Left ventricle myocardium superior (tissue), 1 donor: Measurements from ENCODE around the gene NOBOX. TPM values are rescaled to one million over a fixed set of nuclear protein-coding genes. Genes with fewer than 3 reads are reported as not detected.
"Not testable (repeated sequence)": the region's sequence is repeated elsewhere in the genome, so short reads cannot be mapped to it uniquely, and the experiment has no call there.

ENCODE experiments used
- ATAC-seq: fragments of 200-7000 bp; cut with Tn5 transposase; one replicate; pipeline ENCODE4 v1.9.1; 2020; ENCODE audit warnings: mild to moderate bottlenecking, moderate library complexity
- DNase-seq: peaks from one replicate; pipeline ENCODE4 v3.0.0-alpha.2; 2020
- intact Hi-C: fragments of 100-400 bp; cut with micrococcal nuclease; formaldehyde crosslinking; loops from one replicate; pipeline ENCODE4 v1.11.0; 2022
- total RNA-seq: library from RNA; stranded (reverse); fragmentation: NEBNext Ultra II Directional; extraction: Animal tissue kit (Norgen Biotek cat#: 25700); gene quantifications from one replicate; pipeline ENCODE4 v1.2.1, GENCODE V29; 2021
- donor health status: DM: no; HTN: yes; CAD: no; lungs with severe emphysema.

The NOBOX gene
- total RNA-seq, 1 donor from 2014 or later, result not detected

DNA sequence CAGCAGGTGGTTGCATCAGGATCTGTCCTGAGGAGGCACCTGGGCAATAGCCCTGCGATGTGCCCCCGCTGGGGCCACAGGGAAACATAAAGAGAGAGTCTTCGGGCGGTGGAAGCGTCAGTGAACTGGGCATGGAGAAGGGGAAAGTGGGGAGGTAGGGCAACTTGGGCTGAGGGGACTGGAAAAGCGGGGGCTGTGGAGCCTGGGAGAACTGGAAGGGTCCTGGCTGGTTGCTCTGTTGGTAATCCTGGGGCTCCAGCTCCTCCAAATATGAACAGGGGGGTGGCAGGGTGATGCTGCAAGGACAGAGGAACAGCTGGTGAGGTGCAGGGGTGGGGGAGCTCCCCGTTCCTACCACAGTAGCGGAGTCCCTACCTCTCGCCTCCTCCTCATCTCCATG, 5.2 kb downstream of the NOBOX start:
- no peak for ATAC-seq
- DNase-seq, result no peak
- intact Hi-C loops, result no loop called here

- no peak for DNase-seq
- no peak for ATAC-seq
- intact Hi-C loops, result no loop called here
Measured at GRCh38 chr7:144397086-144397485, 6.4 kb downstream of the NOBOX start.

GRCh38 chr7:144391823-144392255, 11.7 kb downstream of the NOBOX start:
- intact Hi-C loops, result no loop called here
- peak; percentile 84 for ATAC-seq
- DNase-seq, result no peak

DNA sequence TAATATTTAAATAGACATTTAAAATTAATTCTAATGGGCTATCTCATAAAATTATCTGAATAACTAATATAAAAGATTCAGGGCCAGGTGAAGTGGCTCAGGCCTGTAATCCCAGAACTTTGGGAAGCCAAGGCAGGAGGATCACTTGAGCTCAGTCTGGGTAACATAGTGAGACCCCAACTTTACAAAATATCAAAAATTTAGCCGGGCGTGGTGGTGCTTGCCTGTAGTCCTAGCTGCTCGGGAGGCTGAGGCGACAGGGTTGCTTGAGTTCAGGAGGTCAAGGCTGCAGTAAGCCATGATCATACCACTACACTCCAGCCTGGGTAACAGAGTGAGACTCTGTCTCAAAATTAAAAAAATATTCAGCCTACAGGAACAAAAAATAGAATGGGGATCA, 12.5 kb downstream of the NOBOX start:
- DNase-seq (no peak), ATAC-seq (no peak)
- intact Hi-C loops, result no loop called here

DNA sequence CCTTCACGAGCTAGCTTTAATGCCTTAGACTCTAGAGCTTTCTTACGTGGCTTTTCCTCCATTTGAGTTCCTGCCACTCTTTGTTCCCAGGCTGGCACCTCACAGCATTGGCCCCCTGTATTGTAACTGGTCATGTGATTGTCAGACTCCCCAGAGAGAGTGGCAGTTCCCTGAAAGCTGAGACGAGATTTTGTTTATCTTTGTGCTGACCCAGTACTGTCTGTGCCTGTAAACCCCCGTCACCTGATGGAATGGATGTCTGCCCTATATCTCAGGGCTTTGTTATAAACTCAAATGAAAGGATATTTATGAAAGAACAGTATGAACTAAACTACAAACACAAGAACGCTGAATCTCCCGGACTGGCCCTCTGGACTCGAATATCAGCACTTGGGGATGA, 13.0 kb downstream of the NOBOX start:
- intact Hi-C loops, result no loop called here
- no peak for DNase-seq
- ATAC-seq, result no peak

- ATAC-seq (no peak), DNase-seq (no peak)
- intact Hi-C loops, result no loop called here
Measured at GRCh38 chr7:144388950-144389349, 14.5 kb downstream of the NOBOX start.

GRCh38 chr7:144386741-144387140, 16.8 kb downstream of the NOBOX start:
- intact Hi-C loops, result no loop called here
- ATAC-seq, result no peak
- DNase-seq, result no peak

- ATAC-seq, result no peak
- intact Hi-C loops, result no loop called here
- no peak for DNase-seq
Measured at GRCh38 chr7:144384555-144385245, 18.8 kb downstream of the NOBOX start.

DNA sequence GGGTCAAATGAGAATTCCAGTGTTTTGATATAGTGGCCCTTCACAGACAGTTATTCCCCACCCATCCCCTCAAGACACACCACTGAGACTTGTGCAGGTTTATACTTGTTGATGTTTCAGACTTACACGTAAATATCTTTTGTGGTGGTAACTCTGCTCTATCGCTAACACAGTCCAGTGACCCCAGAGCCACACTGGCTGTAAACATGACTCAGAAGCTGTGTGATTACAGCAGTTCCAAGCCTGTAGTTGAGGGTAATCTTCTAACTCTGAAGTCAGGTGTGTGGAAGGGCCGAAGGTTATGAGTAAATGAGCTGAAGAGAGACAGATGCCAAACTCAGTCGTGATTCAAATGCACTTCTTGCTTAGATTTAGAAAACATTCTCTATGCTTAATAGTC, 19.4 kb downstream of the NOBOX start:
- no peak for DNase-seq
- ATAC-seq, result no peak
- intact Hi-C loops, result no loop called here

- DNase-seq (no peak), ATAC-seq (no peak)
- intact Hi-C loops, result no loop called here
Measured at GRCh38 chr7:144379776-144380384, 23.6 kb downstream of the NOBOX start.

- no peak for DNase-seq
- intact Hi-C loops, result no loop called here
- no peak for ATAC-seq
Measured at GRCh38 chr7:144378651-144379050, 24.8 kb downstream of the NOBOX start.

- ATAC-seq, DNase-seq, intact Hi-C loops: not testable (repeated sequence)
Measured at GRCh38 chr7:144369221-144369620, 34.3 kb downstream of the NOBOX start.

DNA sequence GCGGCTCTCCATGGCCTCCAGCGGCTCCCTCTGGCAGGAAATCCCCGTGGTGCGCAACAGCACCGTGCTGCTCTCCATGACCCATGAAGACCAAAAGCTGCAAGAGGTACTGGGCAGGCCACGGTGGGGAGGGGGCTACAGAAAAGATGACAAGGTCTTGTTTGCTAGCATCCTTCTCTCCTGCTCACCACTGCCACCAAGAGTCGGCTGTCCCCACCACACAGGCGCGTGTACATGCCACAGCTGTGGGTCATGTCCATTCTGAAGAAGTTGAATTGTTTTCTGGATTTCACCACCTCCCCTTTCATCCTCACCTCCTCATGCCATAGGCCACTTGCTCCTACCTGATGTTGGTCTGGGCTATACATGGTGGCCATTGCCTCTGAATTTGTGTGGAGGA, 36.2 kb downstream of the NOBOX start:
- intact Hi-C loops, ATAC-seq: not testable (repeated sequence)

DNA sequence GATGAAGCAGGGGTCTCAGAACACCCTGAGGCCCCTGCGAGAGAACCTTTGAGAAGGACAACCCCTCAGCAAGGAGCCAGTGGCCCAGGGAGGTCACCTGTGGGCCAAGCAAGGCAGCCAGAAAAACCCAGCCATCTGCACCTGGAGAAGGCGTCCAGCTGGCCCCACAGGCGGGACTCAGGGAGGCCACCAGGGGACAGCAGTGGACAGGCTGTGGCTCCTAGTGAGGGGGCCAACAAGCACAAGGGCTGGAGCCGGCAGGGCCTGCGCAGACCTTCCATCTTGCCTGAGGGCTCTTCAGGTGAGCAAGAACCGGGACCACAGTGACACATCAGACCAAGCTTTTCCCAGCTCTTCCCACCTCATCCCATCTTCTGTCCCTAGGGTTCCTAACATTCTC, 38.0 kb downstream of the NOBOX start:
- DNase-seq, ATAC-seq, intact Hi-C loops: not testable (repeated sequence)

More for the DNA sequence above, 36.2 kb downstream of the NOBOX start:
- DNase-seq, result not testable (repeated sequence)

- DNase-seq, intact Hi-C loops, ATAC-seq: not testable (repeated sequence)
Measured at GRCh38 chr7:144362061-144362460, 41.4 kb downstream of the NOBOX start.

- intact Hi-C loops, DNase-seq, ATAC-seq: not testable (repeated sequence)
Measured at GRCh38 chr7:144356860-144357259, 46.6 kb downstream of the NOBOX start.

- intact Hi-C loops, DNase-seq, ATAC-seq: not testable (repeated sequence)
Measured at GRCh38 chr7:144356185-144356584, 47.3 kb downstream of the NOBOX start.

DNA sequence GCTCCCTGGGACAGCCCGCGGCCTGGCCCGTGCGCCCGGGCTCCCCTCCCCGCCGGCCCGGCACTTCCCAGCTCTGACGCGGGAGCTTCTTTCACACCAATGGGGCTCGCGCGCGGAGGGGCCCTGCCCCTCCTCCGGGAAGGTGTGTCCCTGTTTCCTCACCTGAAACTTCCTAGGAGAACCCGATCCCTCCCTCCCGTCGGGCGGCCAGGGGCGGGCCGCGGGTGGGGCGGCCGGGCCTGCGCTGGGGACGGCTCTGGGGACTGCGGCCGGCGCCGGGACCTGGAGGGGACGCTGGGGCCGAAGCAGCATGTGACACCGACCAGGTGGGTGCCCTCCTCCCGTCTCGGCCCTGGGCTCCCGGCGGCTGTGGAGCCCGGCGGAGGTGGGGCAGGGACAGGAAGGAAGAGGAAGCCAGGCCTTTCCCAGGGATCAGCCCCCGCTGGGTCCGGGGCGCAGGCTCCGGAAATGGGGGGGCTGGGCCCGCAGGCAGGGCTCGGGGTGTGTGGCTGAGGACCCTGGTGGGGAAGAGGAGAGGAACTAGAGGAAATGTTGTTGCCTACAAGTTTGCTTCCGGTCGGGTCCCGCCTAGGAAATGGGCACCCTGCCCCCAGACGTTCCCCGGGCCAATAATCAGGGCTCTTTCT, 48.2 kb downstream of the NOBOX start, which contains the start of gene ARHGEF5:
Gene ARHGEF5, plus strand, starts transcription at position 227 of the 647 bp plus-strand sequence. CDS start 7,268 bp downstream, outside the sequence.
- ATAC-seq, result peak; percentile 91
- intact Hi-C loops, DNase-seq: not testable (repeated sequence)

DNA sequence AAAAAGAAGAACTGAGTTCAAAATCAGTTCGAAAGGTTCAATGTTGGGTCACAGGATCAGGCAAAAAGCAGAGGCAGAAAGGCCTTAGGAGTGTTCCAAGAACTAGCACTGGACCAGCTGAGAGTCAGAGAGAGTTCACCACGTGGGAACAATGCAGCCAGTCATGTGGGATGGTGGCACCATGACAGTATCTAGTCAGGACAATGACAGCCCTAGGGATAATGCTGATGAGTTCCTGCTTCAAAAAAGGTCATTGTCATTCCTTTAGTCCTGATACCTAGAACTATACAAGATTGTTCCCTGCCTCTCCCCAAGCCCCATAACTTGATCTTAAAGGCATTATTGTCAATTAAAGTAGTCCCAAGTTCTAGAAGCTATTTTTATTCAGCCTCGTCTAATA, 51.8 kb downstream of the NOBOX start:
- DNase-seq, intact Hi-C loops, ATAC-seq: not testable (repeated sequence)

GRCh38 chr7:144348625-144349024, 54.9 kb downstream of the NOBOX start:
- not testable (repeated sequence) for ATAC-seq, DNase-seq

More at GRCh38 chr7:144348625-144349024, 54.9 kb downstream of the NOBOX start:
- intact Hi-C loops, result not testable (repeated sequence)
